AG10803 (cell line): ENCODE measurements around the gene CHST13.

Source experiments
- DNase-seq: peaks from one replicate; pipeline ENCODE4 v3.0.0; 2010; ENCODE audit warnings: low read depth
- H3K4me3 ChIP-seq: 2 replicates; pipeline ENCODE4 v1.5.1; 2011; ENCODE audit warnings: mild to moderate bottlenecking, low read length, control low read depth
- TF ChIP-seq, protein P1 (sequence below): conservative IDR thresholded peaks from 2 replicates; pipeline ENCODE4 v1.5.1; 2011; ENCODE audit warnings: mild to moderate bottlenecking, low read length, control low read depth, inconsistent platforms

CHST13 gene

DNA sequence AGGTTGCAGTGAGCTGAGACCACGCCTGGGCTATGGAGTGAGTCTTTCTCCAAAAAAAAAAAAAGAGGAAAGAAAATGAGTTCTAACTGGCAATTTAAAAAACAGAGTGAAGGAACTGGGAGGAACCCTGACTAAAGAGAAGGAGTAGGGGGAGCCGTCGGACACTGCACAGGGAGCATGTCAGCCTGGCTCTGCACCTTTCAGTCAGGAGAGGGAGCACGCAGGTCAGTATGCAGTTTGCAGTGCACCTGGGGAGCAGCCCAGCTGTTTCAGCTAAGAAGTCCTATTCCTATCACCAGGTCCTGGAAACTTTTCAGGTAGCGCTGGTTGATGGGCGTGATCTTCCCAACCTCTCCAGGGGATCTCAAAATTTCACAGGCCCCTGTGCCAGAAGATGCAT, 33.3 kb upstream of the CHST13 start:
- no peak overlapping the region for H3K4me3 ChIP-seq
- TF ChIP-seq, protein P1, sequence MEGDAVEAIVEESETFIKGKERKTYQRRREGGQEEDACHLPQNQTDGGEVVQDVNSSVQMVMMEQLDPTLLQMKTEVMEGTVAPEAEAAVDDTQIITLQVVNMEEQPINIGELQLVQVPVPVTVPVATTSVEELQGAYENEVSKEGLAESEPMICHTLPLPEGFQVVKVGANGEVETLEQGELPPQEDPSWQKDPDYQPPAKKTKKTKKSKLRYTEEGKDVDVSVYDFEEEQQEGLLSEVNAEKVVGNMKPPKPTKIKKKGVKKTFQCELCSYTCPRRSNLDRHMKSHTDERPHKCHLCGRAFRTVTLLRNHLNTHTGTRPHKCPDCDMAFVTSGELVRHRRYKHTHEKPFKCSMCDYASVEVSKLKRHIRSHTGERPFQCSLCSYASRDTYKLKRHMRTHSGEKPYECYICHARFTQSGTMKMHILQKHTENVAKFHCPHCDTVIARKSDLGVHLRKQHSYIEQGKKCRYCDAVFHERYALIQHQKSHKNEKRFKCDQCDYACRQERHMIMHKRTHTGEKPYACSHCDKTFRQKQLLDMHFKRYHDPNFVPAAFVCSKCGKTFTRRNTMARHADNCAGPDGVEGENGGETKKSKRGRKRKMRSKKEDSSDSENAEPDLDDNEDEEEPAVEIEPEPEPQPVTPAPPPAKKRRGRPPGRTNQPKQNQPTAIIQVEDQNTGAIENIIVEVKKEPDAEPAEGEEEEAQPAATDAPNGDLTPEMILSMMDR: no peak
- no peak for DNase-seq

DNA sequence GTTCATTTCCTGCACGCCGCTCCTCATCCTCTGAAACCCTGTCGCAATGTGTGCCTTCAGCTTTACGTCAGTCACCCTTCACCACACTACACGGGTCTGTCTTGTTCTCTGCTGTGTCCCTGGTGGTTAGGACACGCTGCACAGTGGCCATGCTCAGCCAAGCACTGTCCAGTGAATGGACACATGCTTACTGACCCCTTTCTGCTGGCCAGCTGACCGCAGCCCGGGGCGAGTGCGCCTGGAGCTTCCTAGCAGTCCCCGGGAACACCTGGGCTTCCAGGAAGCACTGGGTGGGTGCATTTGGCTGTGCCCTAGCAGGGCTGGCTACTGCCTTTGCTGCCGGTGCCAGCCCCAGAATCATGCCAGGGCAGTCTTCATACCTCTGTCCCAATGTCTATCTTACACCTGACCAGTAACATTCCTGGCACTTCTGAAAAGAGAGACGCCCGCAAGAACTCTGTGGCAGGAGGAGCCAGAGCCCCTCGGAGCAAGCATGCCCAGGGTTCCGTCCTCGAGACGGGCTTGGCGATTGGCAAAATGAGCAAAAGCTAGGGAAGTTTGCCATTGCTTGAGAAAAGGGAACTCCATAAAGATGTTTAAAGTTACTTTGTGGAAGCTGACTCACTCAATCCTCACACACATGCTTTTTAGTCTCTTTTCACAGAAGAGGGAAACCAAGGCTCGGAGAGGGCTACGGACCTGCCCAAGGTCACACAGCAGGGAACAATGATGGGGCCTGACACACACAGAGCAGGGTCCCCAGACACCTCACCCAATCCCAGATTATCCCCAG, 32.5 kb upstream of the CHST13 start:
- no peak for DNase-seq
- TF ChIP-seq, protein P1: no peak
- H3K4me3 ChIP-seq: no peak overlapping the region

DNA sequence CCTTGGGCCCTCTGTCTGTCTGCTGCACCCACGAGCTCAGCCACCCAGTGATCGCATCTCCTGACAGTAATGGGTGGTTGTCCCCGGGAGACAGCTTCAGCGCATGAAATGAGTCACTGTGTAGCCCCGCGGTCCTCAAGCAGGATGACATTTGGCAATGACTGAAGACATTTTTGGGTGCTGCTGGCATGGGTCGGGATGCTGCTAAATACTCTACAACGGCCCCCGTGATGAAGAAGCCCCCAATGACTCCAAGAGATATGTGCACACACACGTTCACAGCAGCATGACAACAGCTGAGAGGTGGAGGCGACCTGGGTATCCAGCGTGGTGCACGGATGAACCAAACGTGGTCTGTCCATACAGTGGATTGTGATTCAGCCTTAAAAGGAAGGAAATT, 30.9 kb upstream of the CHST13 start:
- DNase-seq: no peak
- no peak overlapping the region for H3K4me3 ChIP-seq
- TF ChIP-seq, protein P1: no peak

DNA sequence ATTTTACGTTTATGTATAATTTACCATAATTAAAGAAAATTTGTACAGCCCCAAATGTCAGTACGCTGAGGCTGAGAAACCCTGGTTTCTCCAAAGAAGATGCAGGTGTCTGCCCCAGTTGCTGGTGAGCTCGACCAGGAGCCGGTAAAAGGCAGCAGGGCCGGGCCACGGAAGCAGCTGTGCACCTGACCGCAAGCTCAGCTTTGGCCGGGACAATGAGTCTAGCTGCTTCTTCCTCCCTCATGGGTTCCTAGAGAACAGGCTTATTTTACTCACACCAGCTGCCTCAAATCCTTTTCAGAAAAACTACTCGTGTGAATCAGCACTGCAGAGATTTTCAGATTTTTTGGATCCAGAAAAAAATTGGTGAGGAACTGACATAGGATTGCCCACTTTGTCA, 30.2 kb upstream of the CHST13 start:
- peak; percentile 3 for DNase-seq
- H3K4me3 ChIP-seq: no peak overlapping the region
- TF ChIP-seq, protein P1: no peak

DNA sequence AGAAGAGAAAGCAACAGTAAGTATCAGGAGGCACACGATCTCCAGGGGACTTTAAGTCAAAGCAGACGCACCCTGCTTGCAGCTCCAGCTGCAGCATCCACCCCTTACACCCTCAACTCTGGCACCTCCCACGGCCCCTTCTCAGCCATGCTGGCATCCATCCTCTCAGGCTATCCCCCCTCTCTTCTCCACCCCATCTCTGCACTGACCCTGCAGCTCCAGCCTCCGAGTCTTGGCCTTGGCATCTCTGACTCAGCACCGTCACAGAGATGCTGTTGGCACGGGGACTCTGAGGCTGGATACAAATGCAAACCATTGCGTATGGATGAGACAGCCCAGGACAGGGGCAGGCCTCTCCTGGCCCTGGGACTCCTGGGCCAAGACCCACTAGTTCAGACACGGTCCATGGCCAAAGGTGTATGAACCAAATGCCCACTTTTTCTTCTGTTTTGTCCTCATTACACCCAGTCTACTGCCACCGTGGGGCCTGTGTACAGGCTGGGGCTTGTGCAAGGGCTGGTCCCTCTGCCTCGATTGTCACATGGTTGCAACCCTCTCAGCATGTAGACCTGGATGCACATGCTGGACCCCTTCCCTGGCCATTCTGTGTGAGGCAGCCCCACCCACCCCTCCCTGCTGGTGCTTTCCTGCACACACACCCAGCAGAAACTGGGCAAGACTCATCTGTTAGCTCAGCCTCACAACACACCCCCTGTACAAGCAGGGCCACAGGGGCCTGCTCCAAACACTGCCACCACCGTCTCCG, 29.6 kb upstream of the CHST13 start:
- peak; percentile 26 for DNase-seq
- TF ChIP-seq, protein P1: no peak
- no peak overlapping the region for H3K4me3 ChIP-seq

DNA sequence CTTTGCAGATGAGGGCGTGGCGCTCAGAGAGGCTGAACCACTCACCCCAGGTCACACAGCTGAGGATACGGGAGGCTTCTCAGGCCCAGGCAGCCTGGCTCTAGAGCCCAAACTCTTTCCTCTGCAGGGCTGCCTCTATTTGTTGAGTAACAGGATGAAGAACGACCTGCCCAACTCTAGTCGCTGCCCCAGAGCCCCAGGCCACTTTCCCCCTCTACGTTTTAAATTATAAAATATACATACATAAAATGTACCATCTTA, 29.1 kb upstream of the CHST13 start:
- no peak overlapping the region for H3K4me3 ChIP-seq
- DNase-seq: no peak
- TF ChIP-seq, protein P1: no peak

DNA sequence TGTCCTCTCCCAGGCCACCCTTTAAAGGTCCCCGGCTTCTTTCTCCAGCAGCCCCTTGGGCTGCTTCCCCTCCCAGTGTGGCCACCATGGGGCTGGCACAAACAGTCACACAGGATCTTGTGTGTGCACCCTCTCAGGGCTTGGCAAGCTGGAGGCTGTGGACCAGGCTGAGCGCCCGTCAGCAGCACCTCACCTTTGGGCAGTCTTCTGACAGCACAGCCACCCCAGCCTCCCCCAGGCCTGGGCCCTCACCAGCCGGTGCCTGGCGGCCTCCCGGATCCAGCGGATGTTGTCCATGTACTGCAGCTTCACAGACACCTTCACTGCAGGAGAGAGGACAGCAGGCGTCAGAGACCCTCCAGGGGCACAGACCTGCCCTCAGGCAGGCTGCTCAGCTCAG, 28.2 kb upstream of the CHST13 start:
- DNase-seq: no peak
- TF ChIP-seq, protein P1: no peak
- H3K4me3 ChIP-seq: no peak overlapping the region
